Endodermal cell (in vitro differentiated cells): Measurements from ENCODE around the gene CUX1. TPM values are rescaled to one million over a fixed set of nuclear protein-coding genes. Genes with fewer than 3 reads are reported as not detected.
A peak's percentile ranks its signal among the peaks of the same experiment; 100 is the strongest.

Source experiments
- DNase-seq: peaks from one replicate; pipeline ENCODE4 v3.0.0-alpha.2; 2017
- H3K27ac ChIP-seq: 2 replicates; pipeline ENCODE4 v1.5.1; 2013; ENCODE audit warnings: mild to moderate bottlenecking, low read depth, low read length, moderate library complexity
- H3K27me3 ChIP-seq: 2 replicates; pipeline ENCODE4 v1.6.1; 2013; ENCODE audit warnings: mild to moderate bottlenecking, low read length, moderate library complexity; ENCODE audit not compliant: insufficient read depth, control insufficient read depth, poor library complexity, severe bottlenecking
- H3K36me3 ChIP-seq: 2 replicates; pipeline ENCODE4 v1.7.0; 2013; ENCODE audit warnings: mild to moderate bottlenecking, low read length, moderate library complexity; ENCODE audit not compliant: control insufficient read depth, insufficient read depth
- H3K4me1 ChIP-seq: one replicate; pipeline ENCODE4 v1.7.0; 2013; ENCODE audit warnings: low read length; ENCODE audit not compliant: control insufficient read depth, insufficient read depth
- H3K4me3 ChIP-seq: 2 replicates; pipeline ENCODE4 v1.5.1; 2013; ENCODE audit warnings: mild to moderate bottlenecking, low read length, moderate library complexity
- H3K9ac ChIP-seq: 2 replicates; pipeline ENCODE4 v1.6.1; 2013; ENCODE audit warnings: mild to moderate bottlenecking, low read length, moderate library complexity; ENCODE audit not compliant: poor library complexity, severe bottlenecking; ENCODE audit errors: extremely low read depth
- H3K9me3 ChIP-seq: 2 replicates; pipeline ENCODE4 v1.6.1; 2013; ENCODE audit warnings: mild to moderate bottlenecking, low read length, moderate library complexity; ENCODE audit not compliant: control insufficient read depth
- H3K27ac Mint-ChIP-seq: 2 replicates; pipeline ENCODE4 v1.8.0; 2020; ENCODE audit warnings: mixed read lengths
- H3K27me3 Mint-ChIP-seq: 2 replicates; pipeline ENCODE4 v1.8.0; 2021; ENCODE audit warnings: mild to moderate bottlenecking, mixed read lengths; ENCODE audit not compliant: insufficient read depth
- H3K36me3 Mint-ChIP-seq: 2 replicates; pipeline ENCODE4 v1.8.0; 2020; ENCODE audit warnings: low read depth, mixed read lengths
- H3K4me1 Mint-ChIP-seq: 2 replicates; pipeline ENCODE4 v1.8.0; 2020; ENCODE audit warnings: mixed read lengths
- H3K4me3 Mint-ChIP-seq: 2 replicates; pipeline ENCODE4 v1.8.0; 2020; ENCODE audit warnings: mild to moderate bottlenecking, moderate library complexity, mixed read lengths
- H3K9me3 Mint-ChIP-seq: 2 replicates; pipeline ENCODE4 v1.8.0; 2020; ENCODE audit warnings: mild to moderate bottlenecking, mixed read lengths
- WGBS, 2 experiments: methylation state at CpG; one replicate each; pipeline versions ENCODE4 v1.1.5 to v1.1.7; 2013; ENCODE audit warnings: missing lambda C conversion rate in 2 of 2, mixed read lengths in 1 of 2; ENCODE audit not compliant: insufficient coverage in 1 of 2, insufficient read length in 1 of 2; 5-methylcytosine and 5-hydroxymethylcytosine counted together
- total RNA-seq, 2 donors: library from RNA; stranded (reverse); fragmentation: NEBNext Ultra II Directional in 1 of 2; extraction: Animal tissue kit (Norgen Biotek cat#: 25700) in 1 of 2; gene quantifications; 2 replicates in 1 of 2; 3 replicates in 1 of 2; pipeline ENCODE4 v1.2.1, GENCODE V29; 2021
- TF ChIP-seq, protein P1 (sequence below): fragments of 200-600 bp; sonication (generic); conservative IDR thresholded peaks from 2 replicates; pipeline ENCODE4 v1.5.0; 2021; ENCODE audit warnings: antibody characterized with exemption, mild to moderate bottlenecking

The CUX1 gene
- total RNA-seq, 2 donors from 2014 or later: 85.1 to 108 TPM

- Mint-ChIP-seq H3K9me3 (no peaks in the 10 kb centered on the region), H3K27me3 (no peaks in the 10 kb centered on the region), H3K27ac (no peak overlapping the region), H3K36me3 (peaks cover 15% of the 10 kb centered on the region), H3K4me1 (peaks cover 14% of the 10 kb centered on the region), H3K4me3 (no peak overlapping the region)
- no peaks in the 10 kb centered on the region for H3K4me1 ChIP-seq
- peaks cover 14% of the 10 kb centered on the region for H3K36me3 ChIP-seq
- no peak overlapping the region for H3K27ac ChIP-seq
- no peak overlapping the region for H3K9ac ChIP-seq
- no peak overlapping the region for H3K4me3 ChIP-seq
- DNase-seq: no peak
- no peaks in the 10 kb centered on the region for H3K9me3 ChIP-seq
- TF ChIP-seq, protein P1, sequence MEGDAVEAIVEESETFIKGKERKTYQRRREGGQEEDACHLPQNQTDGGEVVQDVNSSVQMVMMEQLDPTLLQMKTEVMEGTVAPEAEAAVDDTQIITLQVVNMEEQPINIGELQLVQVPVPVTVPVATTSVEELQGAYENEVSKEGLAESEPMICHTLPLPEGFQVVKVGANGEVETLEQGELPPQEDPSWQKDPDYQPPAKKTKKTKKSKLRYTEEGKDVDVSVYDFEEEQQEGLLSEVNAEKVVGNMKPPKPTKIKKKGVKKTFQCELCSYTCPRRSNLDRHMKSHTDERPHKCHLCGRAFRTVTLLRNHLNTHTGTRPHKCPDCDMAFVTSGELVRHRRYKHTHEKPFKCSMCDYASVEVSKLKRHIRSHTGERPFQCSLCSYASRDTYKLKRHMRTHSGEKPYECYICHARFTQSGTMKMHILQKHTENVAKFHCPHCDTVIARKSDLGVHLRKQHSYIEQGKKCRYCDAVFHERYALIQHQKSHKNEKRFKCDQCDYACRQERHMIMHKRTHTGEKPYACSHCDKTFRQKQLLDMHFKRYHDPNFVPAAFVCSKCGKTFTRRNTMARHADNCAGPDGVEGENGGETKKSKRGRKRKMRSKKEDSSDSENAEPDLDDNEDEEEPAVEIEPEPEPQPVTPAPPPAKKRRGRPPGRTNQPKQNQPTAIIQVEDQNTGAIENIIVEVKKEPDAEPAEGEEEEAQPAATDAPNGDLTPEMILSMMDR: no peak
- WGBS, 2 experiments: 92 to 95% methylated on average over 11 to 19 of the region's 19 CpGs
- no peaks in the 10 kb centered on the region for H3K27me3 ChIP-seq
Measured at GRCh38 chr7:102253066-102253972, 435.9 kb downstream of the CUX1 start.

DNA sequence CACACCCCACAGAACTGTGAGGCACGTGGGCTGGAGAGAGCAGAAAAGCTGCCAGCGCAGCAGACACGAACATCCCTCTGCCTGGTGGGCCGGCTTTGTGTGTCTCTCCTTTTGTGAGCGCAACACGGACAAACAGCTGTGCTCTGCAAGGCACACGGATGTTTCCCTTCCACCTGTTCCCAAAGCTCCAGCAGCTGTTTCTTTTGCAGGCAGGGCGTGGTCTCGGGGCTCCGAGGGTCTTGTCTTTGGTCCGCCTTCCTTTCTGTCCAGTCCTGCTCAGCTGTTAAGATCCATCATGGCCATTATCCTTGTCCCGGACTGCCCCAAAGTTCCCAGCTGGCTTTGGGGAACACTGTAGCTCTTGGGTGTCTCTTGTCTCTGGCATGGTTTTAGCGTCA lies 436.5 kb downstream of the CUX1 start:
- H3K4me1 Mint-ChIP-seq: peaks cover 14% of the 10 kb centered on the region
- WGBS, 2 experiments: 93 to 97% methylated on average over 13 of the region's 13 CpGs

DNA sequence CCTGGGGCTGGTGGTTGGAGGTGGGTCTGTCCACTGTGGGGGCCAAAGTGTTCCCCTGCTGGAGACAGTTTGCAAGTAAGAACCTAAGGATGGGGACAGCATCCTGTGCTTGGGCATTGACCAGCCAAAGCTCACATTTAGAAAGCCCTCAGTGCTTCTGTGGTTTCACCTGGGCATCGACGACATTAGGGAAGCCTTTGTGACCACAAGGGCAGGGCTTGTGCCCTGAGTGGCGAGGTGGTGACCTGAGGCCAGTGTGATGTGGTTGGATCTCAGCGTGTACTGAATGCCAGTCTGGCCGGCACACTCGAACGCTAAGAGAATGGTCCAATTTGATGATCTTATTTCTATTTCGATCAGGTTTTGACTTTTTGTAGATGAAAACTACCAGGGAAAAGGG lies 437.1 kb downstream of the CUX1 start:
- Histone ChIP-seq H3K4me3 (no peak overlapping the region), H3K27me3 (no peaks in the 10 kb centered on the region), H3K36me3 (peaks cover 14% of the 10 kb centered on the region), H3K4me1 (no peaks in the 10 kb centered on the region), H3K9ac (no peak overlapping the region), H3K9me3 (no peaks in the 10 kb centered on the region), H3K27ac (peak overlapping the region; percentile 1)
- 86 to 87% methylated on average over 8 of the region's 8 CpGs for WGBS, 2 experiments
- Mint-ChIP-seq H3K9me3 (no peaks in the 10 kb centered on the region), H3K27ac (no peak overlapping the region), H3K4me1 (peaks cover 14% of the 10 kb centered on the region), H3K36me3 (peaks cover 12% of the 10 kb centered on the region), H3K27me3 (no peaks in the 10 kb centered on the region), H3K4me3 (no peak overlapping the region)
- no peak for DNase-seq
- TF ChIP-seq, protein P1: no peak

More for the DNA sequence above, 436.5 kb downstream of the CUX1 start:
- no peaks in the 10 kb centered on the region for H3K9me3 ChIP-seq
- Mint-ChIP-seq H3K4me3 (no peak overlapping the region), H3K27me3 (no peaks in the 10 kb centered on the region), H3K9me3 (no peaks in the 10 kb centered on the region), H3K36me3 (peaks cover 15% of the 10 kb centered on the region), H3K27ac (no peak overlapping the region)
- H3K27me3 ChIP-seq: no peaks in the 10 kb centered on the region
- peaks cover 14% of the 10 kb centered on the region for H3K36me3 ChIP-seq
- no peaks in the 10 kb centered on the region for H3K4me1 ChIP-seq
- no peak overlapping the region for H3K4me3 ChIP-seq
- TF ChIP-seq, protein P1: no peak
- H3K9ac ChIP-seq: no peak overlapping the region
- no peak for DNase-seq
- no peak overlapping the region for H3K27ac ChIP-seq
